Testis (tissue), 3 donors: ENCODE results near the gene GPANK1. TPM values are rescaled to one million over a fixed set of nuclear protein-coding genes. Genes with fewer than 3 reads are reported as not detected.
A peak's percentile ranks its signal among the peaks of the same experiment; 100 is the strongest.

ENCODE experiments used
- DNase-seq: peaks from one replicate; pipeline ENCODE4 v3.0.0-alpha.2; 2019
- H3K27ac ChIP-seq, 2 donors: fragments of 200-600 bp; sonication (generic); one replicate each; pipeline ENCODE4 v1.5.1; 2019
- H3K27me3 ChIP-seq: fragments of 200-600 bp; sonication (generic); one replicate; pipeline ENCODE4 v1.5.1; 2019
- H3K36me3 ChIP-seq: fragments of 200-600 bp; sonication (generic); one replicate; pipeline ENCODE4 v1.5.1; 2017; ENCODE audit warnings: low read depth; ENCODE audit errors: missing control alignments
- H3K4me1 ChIP-seq: fragments of 200-600 bp; sonication (generic); one replicate; pipeline ENCODE4 v1.5.1; 2019
- H3K4me3 ChIP-seq, 2 donors: fragments of 200-600 bp; sonication (generic); one replicate each; pipeline ENCODE4 v1.5.1; 2017 to 2019
- H3K9me3 ChIP-seq: fragments of 200-600 bp; sonication (generic); one replicate; pipeline ENCODE4 v1.5.1; 2017
- CTCF ChIP-seq, 3 experiments: fragments of 450-650 bp in 2 of 3; fragments of 200-600 bp in 1 of 3; sonication (generic) in 1 of 3; IDR thresholded peaks; one replicate each; pipeline ENCODE4 v1.5.1; 2016 to 2019; ENCODE audit warnings: antibody characterized with exemption in 3 of 3, mild to moderate bottlenecking in 2 of 3, moderate library complexity in 1 of 3
- POLR2A ChIP-seq: fragments of 450-650 bp; IDR thresholded peaks from one replicate; pipeline ENCODE4 v1.6.1; 2017; ENCODE audit warnings: antibody characterized with exemption, mild to moderate bottlenecking, moderate library complexity
- WGBS, 2 donors: methylation state at CpG; one replicate each; pipeline ENCODE4 v1.1.5; 2018; 5-methylcytosine and 5-hydroxymethylcytosine counted together
- intact Hi-C: fragments of 100-400 bp; cut with DNase I; formaldehyde crosslinking; loops from one replicate; pipeline ENCODE4 v1.15.1; 2023; ENCODE audit warnings: low total_unique reads
- polyA plus RNA-seq: library from polyadenylated mRNA; stranded (reverse); fragments of 350-450 nt; fragmentation: Illumina TruSeq; extraction: RNeasy Lipid Tissue Mini Kit (QIAGEN cat#74804); gene quantifications from one replicate; pipeline ENCODE4 v1.2.3, GENCODE V29; 2014; ENCODE audit warnings: low read depth, low replicate concordance; ENCODE audit not compliant: insufficient read depth
- total RNA-seq, 2 donors: library from RNA; depleted of rRNA; stranded (reverse); fragments of >200 nt; gene quantifications; one replicate each; pipeline ENCODE4 v1.2.3, GENCODE V29; 2016

Gene GPANK1
- total and polyA plus RNA-seq, 3 donors from 2014 or later, result 34.5 to 81.3 (median 46.1) TPM

GRCh38 chr6:31677955-31678354 lies 13.2 kb upstream of the GPANK1 start:
- no peak for DNase-seq
- Histone ChIP-seq H3K9me3 (no peaks in the 10 kb centered on the region), H3K36me3 (no peaks in the 10 kb centered on the region), H3K27me3 (no peaks in the 10 kb centered on the region), H3K4me1 (peaks cover 12% of the 10 kb centered on the region), H3K4me3 (no peak overlapping the region), H3K27ac (no peak overlapping the region)
- TF ChIP-seq POLR2A (no peak), CTCF (IDR thresholded peaks at IDR 0.05) (no peak)
- intact Hi-C loops, result no loop called here
- 70 to 79% methylated on average over 8 of the region's 8 CpGs for WGBS, 2 donors

GRCh38 chr6:31676904-31677303 lies 12.1 kb upstream of the GPANK1 start:
- Histone ChIP-seq H3K4me1 (peaks cover 11% of the 10 kb centered on the region), H3K4me3 (no peak overlapping the region), H3K27me3 (no peaks in the 10 kb centered on the region), H3K27ac (no peak overlapping the region), H3K9me3 (no peaks in the 10 kb centered on the region), H3K36me3 (no peaks in the 10 kb centered on the region)
- no peak for DNase-seq
- 80 to 81% methylated on average over 6 of the region's 6 CpGs for WGBS, 2 donors
- intact Hi-C loops, result no loop called here
- TF ChIP-seq POLR2A (no peak), CTCF (IDR thresholded peaks at IDR 0.05) (no peak)

- 84% methylated on average over 4 of the region's 4 CpGs for WGBS, 2 donors
- DNase-seq, result no peak
- Histone ChIP-seq H3K27ac (no peak overlapping the region), H3K9me3 (no peaks in the 10 kb centered on the region), H3K36me3 (no peaks in the 10 kb centered on the region), H3K4me1 (peaks cover 6% of the 10 kb centered on the region), H3K4me3 (no peak overlapping the region), H3K27me3 (no peaks in the 10 kb centered on the region)
- intact Hi-C loops, result no loop called here
- no peak for TF ChIP-seq POLR2A
- no peak for TF ChIP-seq CTCF (IDR thresholded peaks at IDR 0.05)
These were observed 11.6 kb upstream of the GPANK1 start for GRCh38 chr6:31676322-31676903.

GRCh38 chr6:31669676-31670075 lies 4.9 kb upstream of the GPANK1 start, which contains the start of gene LY6G5B:
Gene LY6G5B, plus strand, starts transcription at chr6:31669976. Its CDS starts 975 bp downstream, at chr6:31670951.
- no peaks in the 10 kb centered on the region for H3K36me3 ChIP-seq
- H3K4me3 ChIP-seq, result no peak within 1 kb of the TSS
- H3K9me3 ChIP-seq, result no peaks in the 10 kb centered on the region
- no peak within 1 kb of the TSS for H3K27ac ChIP-seq
- H3K27me3 ChIP-seq, result no peaks in the 10 kb centered on the region
- H3K4me1 ChIP-seq, result peaks cover 7% of the 10 kb centered on the region
- intact Hi-C loops, result no loop called here
- DNase-seq, result no peak
- 76 to 78% methylated on average over 8 of the region's 8 CpGs for WGBS, 2 donors
- TF ChIP-seq CTCF (IDR thresholded peaks at IDR 0.05) (no peak), POLR2A (no peak)

- Histone ChIP-seq H3K4me1 (peaks cover 26% of the 10 kb centered on the region), H3K27ac (peak overlapping the region; percentile 90 to 97), H3K27me3 (no peaks in the 10 kb centered on the region), H3K9me3 (no peaks in the 10 kb centered on the region), H3K4me3 (peak overlapping the region; percentile 81 to 93), H3K36me3 (no peaks in the 10 kb centered on the region)
- intact Hi-C loops, result no loop called here
- no peak for TF ChIP-seq POLR2A
- no peak for TF ChIP-seq CTCF (IDR thresholded peaks at IDR 0.05)
- 1 to 3% methylated on average over 12 to 15 of the region's 15 CpGs for WGBS, 2 donors
- DNase-seq, result no peak
These were observed 1.7 kb upstream of the GPANK1 start for GRCh38 chr6:31666337-31666965.
